Sciatic nerve (tissue), 2 donors: Measurements from ENCODE around the gene TMEM203. TPM values are rescaled to one million over a fixed set of nuclear protein-coding genes. Genes with fewer than 3 reads are reported as not detected.
A peak's percentile ranks its signal among the peaks of the same experiment; 100 is the strongest.

Experiments used
- ATAC-seq: fragments of 200-7000 bp; cut with Tn5 transposase; one replicate; pipeline ENCODE4 v1.9.1; 2020; ENCODE audit warnings: mild to moderate bottlenecking, moderate library complexity
- DNase-seq: peaks from one replicate; pipeline ENCODE4 v3.0.0-alpha.2; 2020; ENCODE audit warnings: low spot score
- intact Hi-C: fragments of 100-400 bp; cut with DNase I; formaldehyde crosslinking; loops from one replicate; pipeline ENCODE4 v1.14.2; 2022
- microRNA-seq: library from miRNA; unstranded; fragments of <30 nt; microRNA quantifications from one replicate; pipeline ENCODE4 v1.2.0, GENCODE V29; 2020
- total RNA-seq: library from RNA; stranded (reverse); fragmentation: NEBNext Ultra II Directional; extraction: Animal tissue kit (Norgen Biotek cat#: 25700); gene quantifications from one replicate; pipeline ENCODE4 v1.2.1, GENCODE V29; 2021
- donor health status: DM: no; HTN: no; CAD: no.
- donor health status: DM: no; HTN: no; CAD: no.

The TMEM203 gene
- total RNA-seq, 1 donor from 2014 or later = 25.6 TPM

DNA sequence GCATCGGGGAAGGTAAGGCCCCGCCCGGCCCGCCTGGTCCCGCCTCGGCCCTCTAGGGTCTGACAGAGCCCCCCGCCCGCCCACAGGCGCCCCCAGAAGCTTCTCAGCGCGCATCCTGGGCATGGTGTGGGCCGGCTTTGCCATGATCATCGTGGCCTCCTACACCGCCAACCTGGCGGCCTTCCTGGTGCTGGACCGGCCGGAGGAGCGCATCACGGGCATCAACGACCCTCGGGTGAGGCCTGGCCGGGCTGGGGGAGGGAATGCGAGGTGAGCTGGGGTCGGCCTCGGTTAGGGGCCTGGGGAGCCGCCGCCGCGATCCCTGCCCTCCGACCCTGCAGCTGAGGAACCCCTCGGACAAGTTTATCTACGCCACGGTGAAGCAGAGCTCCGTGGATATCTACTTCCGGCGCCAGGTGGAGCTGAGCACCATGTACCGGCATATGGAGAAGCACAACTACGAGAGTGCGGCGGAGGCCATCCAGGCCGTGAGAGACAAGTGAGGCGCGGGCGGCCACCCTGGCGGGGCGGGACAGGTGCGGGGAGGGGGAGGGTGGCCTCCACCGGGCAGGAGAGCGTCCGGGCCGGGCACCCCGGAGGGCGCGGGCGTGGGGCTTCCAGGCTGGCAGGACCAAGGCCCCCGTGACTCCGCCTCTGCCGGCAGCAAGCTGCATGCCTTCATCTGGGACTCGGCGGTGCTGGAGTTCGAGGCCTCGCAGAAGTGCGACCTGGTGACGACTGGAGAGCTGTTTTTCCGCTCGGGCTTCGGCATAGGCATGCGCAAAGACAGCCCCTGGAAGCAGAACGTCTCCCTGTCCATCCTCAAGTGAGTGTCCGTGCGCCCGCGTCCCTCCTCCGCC lies 42.7 kb downstream of the TMEM203 start:
- intact Hi-C loops = no loop called here
- ATAC-seq (no peak), DNase-seq (no peak)

GRCh38 chr9:137161558-137162486 lies 43.6 kb downstream of the TMEM203 start:
- intact Hi-C loops = no loop called here
- ATAC-seq = no peak
- no peak for DNase-seq

DNA sequence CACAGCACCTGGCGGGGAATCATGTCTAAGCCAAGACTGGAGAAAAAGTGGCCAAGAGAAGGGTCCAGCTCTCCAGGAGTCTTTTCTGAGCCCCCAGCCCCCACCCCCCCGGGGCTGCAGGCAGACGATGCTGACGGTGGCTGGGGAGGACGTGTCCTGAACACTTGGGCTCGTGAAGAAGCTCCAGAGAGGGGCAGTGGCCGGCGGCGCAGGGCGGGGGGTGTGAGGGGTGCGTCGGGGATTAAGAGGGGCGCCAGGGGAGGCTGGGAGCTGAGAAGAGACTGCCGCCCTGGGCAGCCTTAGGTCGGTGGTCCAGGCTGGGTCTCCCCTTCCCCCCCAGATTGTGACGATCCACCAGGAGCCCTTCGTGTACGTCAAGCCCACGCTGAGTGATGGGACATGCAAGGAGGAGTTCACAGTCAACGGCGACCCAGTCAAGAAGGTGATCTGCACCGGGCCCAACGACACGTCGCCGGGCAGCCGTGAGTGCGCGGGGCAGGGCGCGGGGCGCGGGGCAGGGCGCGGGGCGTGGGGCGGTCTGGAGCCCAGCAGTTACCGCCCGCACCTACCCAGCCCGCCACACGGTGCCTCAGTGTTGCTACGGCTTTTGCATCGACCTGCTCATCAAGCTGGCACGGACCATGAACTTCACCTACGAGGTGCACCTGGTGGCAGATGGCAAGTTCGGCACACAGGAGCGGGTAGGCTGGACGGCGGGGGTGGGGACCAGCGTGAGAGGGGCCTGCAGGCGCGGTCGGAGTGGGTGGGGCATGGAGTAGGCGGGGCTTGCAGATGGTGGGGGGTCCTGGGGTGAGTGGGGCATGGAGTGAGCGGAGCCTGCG lies 44.5 kb downstream of the TMEM203 start:
- DNase-seq (no peak), ATAC-seq (no peak)
- intact Hi-C loops = no loop called here

DNA sequence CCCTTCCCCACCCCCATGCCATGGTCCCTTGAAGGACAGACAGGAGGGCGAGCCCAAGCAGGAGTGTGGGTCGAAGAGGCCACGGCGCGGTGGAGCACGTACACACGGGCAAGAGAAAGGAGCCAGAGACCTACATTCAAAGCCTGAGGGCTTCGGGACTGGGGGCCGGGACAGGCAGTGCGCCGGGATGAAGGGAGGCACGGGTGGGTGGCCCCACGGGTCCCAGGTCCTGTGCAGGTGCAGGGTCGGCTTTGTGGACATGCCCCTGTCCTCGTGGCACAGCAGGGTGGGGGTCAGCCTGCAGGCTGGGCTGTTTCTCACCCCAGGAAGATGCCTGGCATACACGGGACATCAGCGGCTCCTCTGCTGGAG lies 45.4 kb downstream of the TMEM203 start:
- intact Hi-C loops = no loop called here
- DNase-seq (no peak), ATAC-seq (no peak)

DNA sequence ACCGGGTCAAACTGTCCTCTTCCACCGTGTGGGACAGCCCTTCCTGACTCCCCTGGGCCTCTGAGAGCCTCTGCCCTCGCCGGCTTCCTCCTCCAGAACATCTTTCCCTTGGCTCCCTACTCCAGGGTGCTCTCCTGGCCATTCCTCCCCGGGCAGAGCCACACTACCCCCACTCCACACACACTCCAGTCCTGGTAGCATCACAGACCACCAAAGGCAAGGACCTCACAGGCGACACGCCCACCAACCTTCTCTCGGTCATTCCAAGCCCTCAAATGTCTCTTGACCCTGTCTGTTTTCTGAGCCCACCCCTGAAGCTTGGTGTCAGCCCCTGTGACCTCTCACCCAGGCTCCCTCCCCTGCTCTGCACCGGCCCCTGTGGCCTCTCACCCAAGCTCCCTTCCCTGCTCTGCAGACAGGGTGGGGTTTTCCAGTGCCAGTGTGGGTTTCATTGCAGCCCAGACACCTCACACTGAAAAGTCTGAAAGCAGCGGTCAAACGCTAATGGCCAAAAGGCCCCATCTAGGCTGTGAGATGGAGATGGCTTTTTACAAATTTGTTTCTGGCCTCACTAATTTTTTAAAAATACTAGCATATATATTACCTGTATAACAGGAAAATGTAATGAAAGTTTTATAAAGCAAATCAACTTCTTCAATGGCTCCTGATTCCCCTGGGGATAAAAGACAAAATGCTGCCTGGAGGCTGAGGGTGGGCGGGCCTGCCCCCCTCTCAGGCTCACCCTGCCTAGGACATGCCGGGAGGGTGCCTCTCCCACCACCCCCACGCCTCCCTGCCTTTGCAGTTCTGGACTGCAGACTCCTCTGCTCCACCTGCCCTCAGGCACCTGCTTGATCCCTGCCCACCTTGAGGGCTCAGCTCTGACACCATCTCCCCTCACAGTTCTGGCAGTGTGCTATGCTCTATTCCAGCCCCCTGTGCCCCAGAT lies 46.1 kb downstream of the TMEM203 start:
- no peak for DNase-seq
- intact Hi-C loops = no loop called here
- no peak for ATAC-seq

- DNase-seq (no peak), ATAC-seq (no peak)
- intact Hi-C loops = no loop called here
These were observed 46.8 kb downstream of the TMEM203 start for GRCh38 chr9:137158625-137159024.

GRCh38 chr9:137157618-137158415 lies 47.6 kb downstream of the TMEM203 start:
- no peak for DNase-seq

GRCh38 chr9:137156567-137157375 lies 48.7 kb downstream of the TMEM203 start:
- intact Hi-C loops = no loop called here
- DNase-seq = no peak
- ATAC-seq = peak; percentile 75

More at GRCh38 chr9:137157618-137158415, 47.6 kb downstream of the TMEM203 start:
- intact Hi-C loops = no loop called here
- ATAC-seq = no peak

Small RNA genes within 50 kb of the gene (microRNA-seq; reads per million reads assigned to microRNA genes)
- gene MIR3621 = not detected

Other genes with a start within 250 kb of the TMEM203 start
- 1,668 TPM for gene PTGDS, start 228.1 kb downstream of the TMEM203 start, total RNA-seq
- gene LCNL1, start 222.7 kb downstream of the TMEM203 start, total RNA-seq = 4.1 TPM
- gene PAXX, start 213.2 kb downstream of the TMEM203 start, total RNA-seq = 46.6 TPM
- gene CLIC3, start 209.1 kb downstream of the TMEM203 start, total RNA-seq = 11.3 TPM
- gene ABCA2, start 177.4 kb downstream of the TMEM203 start, total RNA-seq = 298 TPM
- gene FUT7, start 173.6 kb downstream of the TMEM203 start, total RNA-seq = 0.18 TPM
- gene NPDC1, start 159.5 kb downstream of the TMEM203 start, total RNA-seq = 157 TPM
- 24.3 TPM for gene ENTPD2, start 151.6 kb downstream of the TMEM203 start, total RNA-seq
- 0.36 TPM for gene SAPCD2, start 135.1 kb downstream of the TMEM203 start, total RNA-seq
- 18.3 TPM for gene UAP1L1, start 128.1 kb downstream of the TMEM203 start, total RNA-seq
- 48.3 TPM for gene MAN1B1, start 118.7 kb downstream of the TMEM203 start, total RNA-seq
- gene DPP7, start 90.9 kb downstream of the TMEM203 start, total RNA-seq = 127 TPM
- gene GRIN1, start 66.5 kb downstream of the TMEM203 start, total RNA-seq = not detected
- not detected for gene LRRC26, start 35.6 kb downstream of the TMEM203 start, total RNA-seq
- gene TMEM210, start 33.6 kb downstream of the TMEM203 start, total RNA-seq = not detected
- gene ANAPC2, start 17.1 kb downstream of the TMEM203 start, total RNA-seq = 52.8 TPM
- 27.6 TPM for gene SSNA1, start 17.0 kb downstream of the TMEM203 start, total RNA-seq
- 8.8 TPM for gene TPRN, start 4.9 kb downstream of the TMEM203 start, total RNA-seq
- gene NDOR1, start 52 bp upstream of the TMEM203 start, total RNA-seq = 16.5 TPM
- gene RNF208, start 16.6 kb upstream of the TMEM203 start, total RNA-seq = 10.6 TPM
- gene CYSRT1, start 19.5 kb upstream of the TMEM203 start, total RNA-seq = not detected
- not detected for gene RNF224, start 21.9 kb upstream of the TMEM203 start, total RNA-seq
- not detected for gene SLC34A3, start 25.3 kb upstream of the TMEM203 start, total RNA-seq
- 108 TPM for gene TUBB4B, start 35.6 kb upstream of the TMEM203 start, total RNA-seq
- gene STPG3, start 45.6 kb upstream of the TMEM203 start, total RNA-seq = not detected
- gene NELFB, start 49.7 kb upstream of the TMEM203 start, total RNA-seq = 38.9 TPM
- gene TOR4A, start 72.1 kb upstream of the TMEM203 start, total RNA-seq = 4.0 TPM
- 18.5 TPM for gene NRARP, start 96.6 kb upstream of the TMEM203 start, total RNA-seq
- gene EXD3, start 217.5 kb upstream of the TMEM203 start, total RNA-seq = 48.1 TPM
- 7.4 TPM for gene NOXA1, start 217.7 kb upstream of the TMEM203 start, total RNA-seq
- not detected for gene ENTPD8, start 235.7 kb upstream of the TMEM203 start, total RNA-seq